Measurements from ENCODE around the gene MYOM1.

Gene MYOM1

GRCh38 chr18:3118195-3119010 lies 101.4 kb downstream of the MYOM1 start:
- no peak for DNase-seq (ENCODE audit: low read depth in 2 of 2)

GRCh38 chr18:3117493-3118192 lies 102.1 kb downstream of the MYOM1 start:
- no peak for DNase-seq (ENCODE audit: low read depth in 2 of 2)

GRCh38 chr18:3115447-3116030 lies 104.2 kb downstream of the MYOM1 start:
- no peak for DNase-seq (ENCODE audit: low read depth in 2 of 2)

- DNase-seq (ENCODE audit: low read depth in 2 of 2) = no peak
Measured at GRCh38 chr18:3114451-3114850, 105.3 kb downstream of the MYOM1 start.

GRCh38 chr18:3114026-3114425 lies 105.7 kb downstream of the MYOM1 start:
- no peak for DNase-seq (ENCODE audit: low read depth in 2 of 2)

GRCh38 chr18:3111523-3112240 lies 108.1 kb downstream of the MYOM1 start:
- no peak for DNase-seq (ENCODE audit: low read depth in 2 of 2)

GRCh38 chr18:3110034-3110752 lies 109.6 kb downstream of the MYOM1 start:
- DNase-seq (ENCODE audit: low read depth in 2 of 2) = no peak

GRCh38 chr18:3107740-3108151 lies 112.0 kb downstream of the MYOM1 start:
- no peak for DNase-seq (ENCODE audit: low read depth in 2 of 2)

- no peak for DNase-seq (ENCODE audit: low read depth in 2 of 2)
Measured at GRCh38 chr18:3104190-3105054, 115.3 kb downstream of the MYOM1 start.

GRCh38 chr18:3103576-3103975 lies 116.2 kb downstream of the MYOM1 start:
- no peak for DNase-seq (ENCODE audit: low read depth in 2 of 2)

GRCh38 chr18:3102983-3103382 lies 116.8 kb downstream of the MYOM1 start:
- DNase-seq (ENCODE audit: low read depth in 2 of 2) = no peak

- DNase-seq (ENCODE audit: low read depth in 2 of 2) = no peak
Measured at GRCh38 chr18:3100498-3101132, 119.2 kb downstream of the MYOM1 start.

GRCh38 chr18:3099327-3099726 lies 120.4 kb downstream of the MYOM1 start:
- DNase-seq (ENCODE audit: low read depth in 2 of 2) = no peak

- DNase-seq (ENCODE audit: low read depth in 2 of 2) = no peak
Measured at GRCh38 chr18:3097082-3097481, 122.7 kb downstream of the MYOM1 start.

- no peak for DNase-seq (ENCODE audit: low read depth in 2 of 2)
Measured at GRCh38 chr18:3095921-3096320, 123.8 kb downstream of the MYOM1 start.

GRCh38 chr18:3094338-3094684 lies 125.5 kb downstream of the MYOM1 start:
- DNase-seq (ENCODE audit: low read depth in 2 of 2) = no peak

GRCh38 chr18:3093624-3094337 lies 126.0 kb downstream of the MYOM1 start:
- DNase-seq (ENCODE audit: low read depth in 2 of 2) = no peak

- no peak for DNase-seq (ENCODE audit: low read depth in 2 of 2)
Measured at GRCh38 chr18:3092727-3093126, 127.0 kb downstream of the MYOM1 start.

- no peak for DNase-seq (ENCODE audit: low read depth in 2 of 2)
Measured at GRCh38 chr18:3089579-3089978, 130.2 kb downstream of the MYOM1 start.

- no peak for DNase-seq (ENCODE audit: low read depth in 2 of 2)
Measured at GRCh38 chr18:3088449-3088848, 131.3 kb downstream of the MYOM1 start.
